Progenitor cell of endocrine pancreas (in vitro differentiated cells): ENCODE measurements around the gene RPL19. TPM values are rescaled to one million over a fixed set of nuclear protein-coding genes. Genes with fewer than 3 reads are reported as not detected.
"Not testable (repeated sequence)": the region's sequence is repeated elsewhere in the genome, so short reads cannot be mapped to it uniquely, and the experiment has no call there.

Source experiments
- DNase-seq: peaks from one replicate; pipeline ENCODE4 v3.0.0; 2021; ENCODE audit warnings: low spot score; ENCODE audit not compliant: unreplicated experiment
- H3K27ac Mint-ChIP-seq: 2 replicates; pipeline ENCODE4 v1.8.0; 2021; ENCODE audit warnings: mild to moderate bottlenecking, moderate library complexity, mixed read lengths
- H3K27me3 Mint-ChIP-seq: 2 replicates; pipeline ENCODE4 v1.8.0; 2021; ENCODE audit warnings: mixed read lengths
- H3K36me3 Mint-ChIP-seq: 2 replicates; pipeline ENCODE4 v1.8.0; 2022; ENCODE audit warnings: mixed read lengths; ENCODE audit not compliant: insufficient read depth
- H3K4me1 Mint-ChIP-seq: 2 replicates; pipeline ENCODE4 v1.8.0; 2021; ENCODE audit warnings: low read depth, mixed read lengths
- H3K4me3 Mint-ChIP-seq: 2 replicates; pipeline ENCODE4 v1.8.0; 2021; ENCODE audit warnings: low read depth, mild to moderate bottlenecking, moderate library complexity, mixed read lengths
- H3K9me3 Mint-ChIP-seq: 2 replicates; pipeline ENCODE4 v1.8.0; 2021; ENCODE audit warnings: low read depth, mixed read lengths
- CTCF ChIP-seq: fragments of 200-600 bp; sonication (generic); IDR thresholded peaks from one replicate; pipeline ENCODE4 v1.5.0; 2021; ENCODE audit warnings: antibody characterized with exemption, mild to moderate bottlenecking; ENCODE audit not compliant: unreplicated experiment
- total RNA-seq: library from RNA; stranded (reverse); gene quantifications from 2 replicates; pipeline ENCODE4 v1.2.1, GENCODE V29; 2021

Gene RPL19
- total RNA-seq, 1 donor from 2014 or later = 1,229 TPM

GRCh38 chr17:39244016-39244599 lies 44.0 kb downstream of the RPL19 start:
- H3K27ac Mint-ChIP-seq = no peak overlapping the region
- H3K9me3 Mint-ChIP-seq = no peaks in the 10 kb centered on the region
- peaks cover 1% of the 10 kb centered on the region for H3K36me3 Mint-ChIP-seq
- no peak for DNase-seq
- TF ChIP-seq CTCF = no peak
- no peak overlapping the region for H3K4me3 Mint-ChIP-seq
- peaks cover 1% of the 10 kb centered on the region for H3K4me1 Mint-ChIP-seq
- peaks cover 59% of the 10 kb centered on the region for H3K27me3 Mint-ChIP-seq

GRCh38 chr17:39244600-39245570 lies 44.8 kb downstream of the RPL19 start:
- peaks cover 1% of the 10 kb centered on the region for H3K4me1 Mint-ChIP-seq
- peaks cover 55% of the 10 kb centered on the region for H3K27me3 Mint-ChIP-seq
- H3K27ac Mint-ChIP-seq = no peak overlapping the region
- peak; percentile 85 for DNase-seq
- H3K9me3 Mint-ChIP-seq = no peaks in the 10 kb centered on the region
- peak; percentile 94 for TF ChIP-seq CTCF
- H3K4me3 Mint-ChIP-seq = no peak overlapping the region
- H3K36me3 Mint-ChIP-seq = peaks cover 2% of the 10 kb centered on the region

GRCh38 chr17:39246274-39246673 lies 46.2 kb downstream of the RPL19 start:
- no peak for DNase-seq
- peaks cover 1% of the 10 kb centered on the region for H3K4me1 Mint-ChIP-seq
- H3K9me3 Mint-ChIP-seq = no peaks in the 10 kb centered on the region
- H3K27ac Mint-ChIP-seq = no peak overlapping the region
- TF ChIP-seq CTCF = no peak
- peaks cover 57% of the 10 kb centered on the region for H3K27me3 Mint-ChIP-seq
- H3K4me3 Mint-ChIP-seq = no peak overlapping the region
- peaks cover 4% of the 10 kb centered on the region for H3K36me3 Mint-ChIP-seq

- DNase-seq, H3K4me3 Mint-ChIP-seq, H3K9me3 Mint-ChIP-seq, H3K27ac Mint-ChIP-seq: not testable (repeated sequence)
- Mint-ChIP-seq H3K36me3 (peaks cover 20% of the 10 kb centered on the region), H3K27me3 (peaks cover 54% of the 10 kb centered on the region), H3K4me1 (peaks cover 15% of the 10 kb centered on the region)
Observed at GRCh38 chr17:39250076-39250475, 50.0 kb downstream of the RPL19 start.

GRCh38 chr17:39251997-39252396 lies 51.9 kb downstream of the RPL19 start:
- Mint-ChIP-seq H3K4me1 (peaks cover 15% of the 10 kb centered on the region), H3K4me3 (no peak overlapping the region), H3K27ac (no peak overlapping the region), H3K27me3 (peaks cover 54% of the 10 kb centered on the region), H3K9me3 (no peaks in the 10 kb centered on the region), H3K36me3 (peaks cover 31% of the 10 kb centered on the region)
- no peak for TF ChIP-seq CTCF
- no peak for DNase-seq
